ENCODE results near the gene CIB1. TPM values are rescaled to one million over a fixed set of nuclear protein-coding genes. Genes with fewer than 3 reads are reported as not detected.
A peak's percentile ranks its signal among the peaks of the same experiment; 100 is the strongest.

CIB1 gene
- total and polyA plus RNA-seq, 2 donors from 2014 or later = 158 to 321 TPM

- no peak for TF ChIP-seq CTCF (IDR thresholded peaks at IDR 0.05; ENCODE audit: borderline replicate concordance, extremely low read depth, insufficient read depth)
- H3K27me3 ChIP-seq (ENCODE audit: control insufficient read depth, insufficient read depth, low read length) = no peaks in the 10 kb centered on the region
- H3K4me1 ChIP-seq (ENCODE audit: control insufficient read depth in 2 of 3, insufficient read depth in 2 of 3, low read depth in 1 of 3, low read length in 3 of 3) = peaks cover 0 to 38% (median 20%) of the 10 kb centered on the region in 3 donors
- peak overlapping the region in 1 of 3 donors; percentile 21 for H3K4me3 ChIP-seq (ENCODE audit: low read length in 3 of 3)
- intact Hi-C loops (cut with DNase I) = no loop called here
- no peaks in the 10 kb centered on the region for H3K9me3 ChIP-seq (ENCODE audit: control insufficient read depth in 2 of 3, insufficient read depth in 1 of 3, low read length in 3 of 3)
- peak overlapping the region in 1 of 2 donors; percentile 60 for H3K27ac ChIP-seq (ENCODE audit: low read depth in 2 of 2, low read length in 2 of 2)
- H3K36me3 ChIP-seq (ENCODE audit: control insufficient read depth in 2 of 3, insufficient read depth in 3 of 3, low read length in 3 of 3) = no peaks in the 10 kb centered on the region
- H3K9ac ChIP-seq (ENCODE audit: low read length in 3 of 3) = no peak overlapping the region
- DNase-seq = no peak
- no peak for FAIRE-seq
Measured at GRCh38 chr15:90187257-90187868, 46.4 kb downstream of the CIB1 start.

- H3K27me3 ChIP-seq (ENCODE audit: control insufficient read depth, insufficient read depth, low read length) = no peaks in the 10 kb centered on the region
- H3K4me3 ChIP-seq (ENCODE audit: low read length in 3 of 3) = peak overlapping the region; percentile 34 to 84 (median 64)
- peak overlapping the region in 2 of 3 donors; percentile 1 to 94 for H3K9ac ChIP-seq (ENCODE audit: low read length in 3 of 3)
- no peak for TF ChIP-seq CTCF (IDR thresholded peaks at IDR 0.05; ENCODE audit: borderline replicate concordance, extremely low read depth, insufficient read depth)
- H3K27ac ChIP-seq (ENCODE audit: low read depth in 2 of 2, low read length in 2 of 2) = peak overlapping the region; percentile 97 to 98
- FAIRE-seq = no peak
- DNase-seq = peak; percentile 90 to 95 (median 91)
- peaks cover 0 to 17% (median 5%) of the 10 kb centered on the region in 3 donors for H3K4me1 ChIP-seq (ENCODE audit: control insufficient read depth in 2 of 3, insufficient read depth in 2 of 3, low read depth in 1 of 3, low read length in 3 of 3)
- no peaks in the 10 kb centered on the region for H3K9me3 ChIP-seq (ENCODE audit: control insufficient read depth in 2 of 3, insufficient read depth in 1 of 3, low read length in 3 of 3)
- intact Hi-C loops (cut with DNase I) = no loop called here
- no peaks in the 10 kb centered on the region for H3K36me3 ChIP-seq (ENCODE audit: control insufficient read depth in 2 of 3, insufficient read depth in 3 of 3, low read length in 3 of 3)
Measured at GRCh38 chr15:90184786-90185704, 48.7 kb downstream of the CIB1 start.

GRCh38 chr15:90184119-90184785 is 49.5 kb downstream of the CIB1 start:
- Histone ChIP-seq H3K4me1 (ENCODE audit: control insufficient read depth in 2 of 3, insufficient read depth in 2 of 3, low read depth in 1 of 3, low read length in 3 of 3) (peaks cover 0 to 13% (median 5%) of the 10 kb centered on the region in 3 donors), H3K9ac (ENCODE audit: low read length in 3 of 3) (peak overlapping the region; percentile 5 to 94 (median 62)), H3K27ac (ENCODE audit: low read depth in 2 of 2, low read length in 2 of 2) (peak overlapping the region; percentile 97 to 98), H3K4me3 (ENCODE audit: low read length in 3 of 3) (peak overlapping the region; percentile 34 to 64 (median 59)), H3K36me3 (ENCODE audit: control insufficient read depth in 2 of 3, insufficient read depth in 3 of 3, low read length in 3 of 3) (no peaks in the 10 kb centered on the region), H3K27me3 (ENCODE audit: control insufficient read depth, insufficient read depth, low read length) (no peaks in the 10 kb centered on the region), H3K9me3 (ENCODE audit: control insufficient read depth in 2 of 3, insufficient read depth in 1 of 3, low read length in 3 of 3) (no peaks in the 10 kb centered on the region)
- FAIRE-seq = no peak
- intact Hi-C loops (cut with DNase I) = no loop called here
- peak; percentile 84 to 95 (median 86) for DNase-seq
- TF ChIP-seq CTCF (IDR thresholded peaks at IDR 0.05; ENCODE audit: borderline replicate concordance, extremely low read depth, insufficient read depth) = no peak
